H1 (cell line): ENCODE results near the gene PAQR5. TPM values are rescaled to one million over a fixed set of nuclear protein-coding genes. Genes with fewer than 3 reads are reported as not detected.

ENCODE experiments used
- ATF2 ChIP-seq: IDR thresholded peaks from 2 replicates; pipeline ENCODE4 v1.6.1; 2012; ENCODE audit warnings: low read length, inconsistent platforms
- BCL11A ChIP-seq, 2 experiments: IDR thresholded peaks; one replicate each; pipeline ENCODE4 v1.6.1; 2011; ENCODE audit warnings: low read depth in 2 of 2, low read length in 2 of 2, mild to moderate bottlenecking in 2 of 2
- CEBPB ChIP-seq: IDR thresholded peaks from 2 replicates; pipeline ENCODE4 v1.6.1; 2012; ENCODE audit warnings: low read depth, low read length
- CTBP2 ChIP-seq: IDR thresholded peaks from 2 replicates; pipeline ENCODE4 v1.7.0; 2011; ENCODE audit warnings: borderline replicate concordance, mild to moderate bottlenecking, moderate library complexity, mixed read lengths, low read length; ENCODE audit not compliant: insufficient read depth, insufficient read length
- EGR1 ChIP-seq: IDR thresholded peaks from 2 replicates; pipeline ENCODE4 v1.6.1; 2011; ENCODE audit warnings: low read depth, low read length, borderline replicate concordance
- GABPA ChIP-seq: IDR thresholded peaks from 2 replicates; pipeline ENCODE4 v1.6.1; 2011; ENCODE audit warnings: mild to moderate bottlenecking, low read length, moderate library complexity, borderline replicate concordance; ENCODE audit not compliant: insufficient read depth
- GTF2F1 ChIP-seq: IDR thresholded peaks from 2 replicates; pipeline ENCODE4 v1.6.1; 2012; ENCODE audit warnings: low read depth, low read length, improper control_type of control experiment, borderline replicate concordance
- MAX ChIP-seq: IDR thresholded peaks from 2 replicates; pipeline ENCODE4 v1.6.1; 2012; ENCODE audit warnings: inconsistent platforms
- POLR2AphosphoS5 ChIP-seq: IDR thresholded peaks from 2 replicates; pipeline ENCODE4 v1.6.1; 2011; ENCODE audit warnings: low read depth, low read length
- SAP30 ChIP-seq: fragments of 300-600 bp; sonication (generic); IDR thresholded peaks from 2 replicates; pipeline ENCODE4 v1.7.1; 2012; ENCODE audit warnings: low read length, moderate library complexity, mild to moderate bottlenecking, inconsistent platforms; ENCODE audit not compliant: insufficient read depth, insufficient replicate concordance
- USF2 ChIP-seq: IDR thresholded peaks from 2 replicates; pipeline ENCODE4 v1.6.1; 2011; ENCODE audit warnings: low read length, improper control_type of control experiment
- polyA plus RNA-seq, 7 experiments: library from polyadenylated mRNA; depleted of rRNA in 3 of 7; stranded (reverse) in 5 of 7; unstranded in 2 of 7; fragments of >200 nt in 5 of 7; fragments of 200-250 nt in 2 of 7; gene quantifications; 1 replicate in 5 of 7; 2 replicates in 1 of 7; 4 replicates in 1 of 7; pipeline versions ENCODE4 v1.2.1 to v1.2.3, GENCODE V29; 2011 to 2013; ENCODE audit warnings: missing spikeins in 2 of 7, mixed read lengths in 2 of 7
- total RNA-seq: library from RNA; stranded (reverse); fragmentation: NEBNext Ultra II Directional; extraction: Animal tissue kit (Norgen Biotek cat#: 25700); gene quantifications from 2 replicates; pipeline ENCODE4 v1.2.1, GENCODE V29; 2021

PAQR5 gene
- total and polyA plus RNA-seq, 2 of the 8 experiments (the other 6 are each of a cell fraction or from before 2014, with no cell fraction given): 8.7 to 18.1 TPM

GRCh38 chr15:69375151-69375790 is 76.6 kb downstream of the PAQR5 start (continued):
- TF ChIP-seq MAX: no peak
- TF ChIP-seq ATF2: no peak
- no peak for TF ChIP-seq SAP30
- TF ChIP-seq BCL11A (IDR thresholded peaks at IDR 0.05; ENCODE audit: low read depth in 2 of 2, low read length in 2 of 2): no peak
- no peak for TF ChIP-seq CEBPB
- no peak for TF ChIP-seq USF2
- no peak for TF ChIP-seq GTF2F1
- TF ChIP-seq CTBP2: no peak
- no peak for TF ChIP-seq POLR2AphosphoS5
- TF ChIP-seq EGR1: no peak
- TF ChIP-seq GABPA: no peak
